ENCODE results near the gene CKAP5. TPM values are rescaled to one million over a fixed set of nuclear protein-coding genes. Genes with fewer than 3 reads are reported as not detected.

CKAP5 gene
- total RNA-seq, 3 donors from 2014 or later = 50.3 to 74.5 (median 67.8) TPM

GRCh38 chr11:46886211-46886610 lies 40.1 kb upstream of the CKAP5 start:
- ATAC-seq (no peak), DNase-seq (no peak)
- no peak for TF ChIP-seq CTCF (IDR thresholded peaks at IDR 0.05)
- Histone ChIP-seq H3K4me3 (no peak overlapping the region), H3K9me3 (no peaks in the 10 kb centered on the region), H3K4me1 (ENCODE audit: low read depth) (no peaks in the 10 kb centered on the region), H3K36me3 (ENCODE audit: low read depth) (no peaks in the 10 kb centered on the region)
- intact Hi-C loops (cut with DNase I, micrococcal nuclease) = loop anchor here in 1 of 2 donors (5.0 kb wide), 1 partner anchor 266 kb away; no protein-coding TSS in a partner anchor

- DNase-seq (no peak), ATAC-seq (no peak)
- no peaks in the 10 kb centered on the region for H3K9me3 ChIP-seq
- no peak for TF ChIP-seq CTCF (IDR thresholded peaks at IDR 0.05)
- no peak overlapping the region for H3K4me3 ChIP-seq
- no peaks in the 10 kb centered on the region for H3K36me3 ChIP-seq (ENCODE audit: low read depth)
- intact Hi-C loops (cut with DNase I, micrococcal nuclease) = no loop called here
- H3K4me1 ChIP-seq (ENCODE audit: low read depth) = no peaks in the 10 kb centered on the region
These were observed 33.0 kb upstream of the CKAP5 start for GRCh38 chr11:46879056-46879585.

GRCh38 chr11:46877580-46877979 lies 31.5 kb upstream of the CKAP5 start:
- DNase-seq = no peak
- H3K9me3 ChIP-seq = no peaks in the 10 kb centered on the region
- no peaks in the 10 kb centered on the region for H3K36me3 ChIP-seq (ENCODE audit: low read depth)
- no peak overlapping the region for H3K4me3 ChIP-seq
- ATAC-seq = no peak
- no peaks in the 10 kb centered on the region for H3K4me1 ChIP-seq (ENCODE audit: low read depth)
- intact Hi-C loops (cut with DNase I, micrococcal nuclease) = no loop called here
- TF ChIP-seq CTCF (IDR thresholded peaks at IDR 0.05) = no peak

- Histone ChIP-seq H3K36me3 (ENCODE audit: low read depth) (no peaks in the 10 kb centered on the region), H3K4me1 (ENCODE audit: low read depth) (no peaks in the 10 kb centered on the region), H3K4me3 (no peak overlapping the region), H3K9me3 (no peaks in the 10 kb centered on the region)
- no peak for DNase-seq
- no peak for TF ChIP-seq CTCF (IDR thresholded peaks at IDR 0.05)
- no peak for ATAC-seq
- intact Hi-C loops (cut with DNase I, micrococcal nuclease) = no loop called here
These were observed 30.4 kb upstream of the CKAP5 start for GRCh38 chr11:46876471-46876870.

- H3K4me3 ChIP-seq = no peak overlapping the region
- intact Hi-C loops (cut with DNase I, micrococcal nuclease) = no loop called here
- H3K9me3 ChIP-seq = no peaks in the 10 kb centered on the region
- ATAC-seq = no peak
- DNase-seq = no peak
- no peak for TF ChIP-seq CTCF (IDR thresholded peaks at IDR 0.05)
- H3K4me1 ChIP-seq (ENCODE audit: low read depth) = no peaks in the 10 kb centered on the region
- H3K36me3 ChIP-seq (ENCODE audit: low read depth) = no peaks in the 10 kb centered on the region
These were observed 28.5 kb upstream of the CKAP5 start for GRCh38 chr11:46874586-46874985.

GRCh38 chr11:46868912-46869311 lies 22.8 kb upstream of the CKAP5 start:
- Histone ChIP-seq H3K4me3 (no peak overlapping the region), H3K4me1 (ENCODE audit: low read depth) (no peaks in the 10 kb centered on the region), H3K9me3 (no peaks in the 10 kb centered on the region), H3K36me3 (ENCODE audit: low read depth) (peaks cover 8% of the 10 kb centered on the region)
- TF ChIP-seq CTCF (IDR thresholded peaks at IDR 0.05) = no peak
- DNase-seq (no peak), ATAC-seq (no peak)
- intact Hi-C loops (cut with DNase I, micrococcal nuclease) = no loop called here

All from mucosa of descending colon (tissue), 3 donors.